H7 (cell line): Measurements from ENCODE around the gene DUOX1. TPM values are rescaled to one million over a fixed set of nuclear protein-coding genes. Genes with fewer than 3 reads are reported as not detected.

Source experiments
- DNase-seq: peaks from one replicate; pipeline ENCODE4 v3.0.0; 2012
- H3K27me3 ChIP-seq: 2 replicates; pipeline ENCODE4 v1.6.0; 2011; ENCODE audit warnings: mild to moderate bottlenecking, low read length; ENCODE audit not compliant: control insufficient read depth, insufficient read depth
- H3K36me3 ChIP-seq: replicated peaks from 2 replicates; pipeline ENCODE4 v1.5.1; 2011; ENCODE audit warnings: low read length; ENCODE audit not compliant: control insufficient read depth, insufficient read depth
- H3K4me3 ChIP-seq: 2 replicates; pipeline ENCODE4 v1.5.1; 2011; ENCODE audit warnings: low read depth, mild to moderate bottlenecking, control low read depth, low read length, moderate library complexity; ENCODE audit not compliant: insufficient read depth
- total RNA-seq: library from RNA; depleted of rRNA; stranded (reverse); fragments of >200 nt; shearing (Covaris generic); gene quantifications from 2 replicates; pipeline ENCODE4 v1.2.3, GENCODE V29; 2014

The DUOX1 gene
- total RNA-seq, 1 experiment from 2014 or later, result 0.24 TPM

DNA sequence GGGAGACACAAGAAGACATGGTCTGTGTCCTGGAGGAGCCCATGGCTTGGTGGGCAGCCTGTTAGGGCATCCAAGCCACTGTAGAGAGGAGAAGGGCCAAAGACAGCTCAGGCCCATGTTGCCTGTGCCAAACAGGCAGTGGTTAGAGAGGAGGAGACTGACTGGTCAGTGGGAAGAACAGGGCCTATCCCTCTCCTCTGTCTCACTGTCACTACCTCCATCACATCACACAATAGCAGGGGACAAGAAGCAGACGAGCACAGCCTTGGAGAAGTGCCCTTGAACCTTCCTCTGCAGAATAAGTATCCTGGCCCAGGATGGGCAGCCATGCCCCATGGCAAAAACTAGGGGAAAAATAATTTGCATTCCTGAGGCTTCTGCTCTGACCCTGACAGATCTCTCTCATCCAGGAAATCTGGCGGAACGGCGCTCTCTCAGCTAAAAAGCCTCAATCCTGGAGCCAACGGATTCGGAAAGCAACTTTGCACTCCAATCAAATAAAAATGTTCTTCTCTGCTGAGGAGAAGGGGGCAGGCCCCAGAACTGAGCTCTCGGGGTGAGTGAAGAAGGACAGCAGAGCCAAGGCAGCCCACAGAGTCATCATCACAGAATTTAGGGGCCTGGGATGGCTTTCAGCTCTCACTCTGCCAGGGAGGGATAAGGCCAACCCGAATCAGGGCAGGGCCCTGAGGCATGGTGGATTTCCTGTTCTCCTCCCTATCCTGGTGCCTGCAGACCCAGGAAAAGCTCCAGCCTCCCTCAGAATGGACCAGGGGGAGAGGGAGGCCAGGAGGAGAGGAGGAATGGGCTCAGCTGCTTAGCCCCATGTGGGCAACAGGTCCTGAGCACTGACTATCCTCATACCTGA lies 56.3 kb downstream of the DUOX1 start:
- peak overlapping the region; percentile 72 for H3K4me3 ChIP-seq
- H3K27me3 ChIP-seq, result peaks cover 11% of the 10 kb centered on the region
- H3K36me3 ChIP-seq, result no peaks in the 10 kb centered on the region; the same call in 1 of the 2 replicates
- DNase-seq, result peak; percentile 52

DNA sequence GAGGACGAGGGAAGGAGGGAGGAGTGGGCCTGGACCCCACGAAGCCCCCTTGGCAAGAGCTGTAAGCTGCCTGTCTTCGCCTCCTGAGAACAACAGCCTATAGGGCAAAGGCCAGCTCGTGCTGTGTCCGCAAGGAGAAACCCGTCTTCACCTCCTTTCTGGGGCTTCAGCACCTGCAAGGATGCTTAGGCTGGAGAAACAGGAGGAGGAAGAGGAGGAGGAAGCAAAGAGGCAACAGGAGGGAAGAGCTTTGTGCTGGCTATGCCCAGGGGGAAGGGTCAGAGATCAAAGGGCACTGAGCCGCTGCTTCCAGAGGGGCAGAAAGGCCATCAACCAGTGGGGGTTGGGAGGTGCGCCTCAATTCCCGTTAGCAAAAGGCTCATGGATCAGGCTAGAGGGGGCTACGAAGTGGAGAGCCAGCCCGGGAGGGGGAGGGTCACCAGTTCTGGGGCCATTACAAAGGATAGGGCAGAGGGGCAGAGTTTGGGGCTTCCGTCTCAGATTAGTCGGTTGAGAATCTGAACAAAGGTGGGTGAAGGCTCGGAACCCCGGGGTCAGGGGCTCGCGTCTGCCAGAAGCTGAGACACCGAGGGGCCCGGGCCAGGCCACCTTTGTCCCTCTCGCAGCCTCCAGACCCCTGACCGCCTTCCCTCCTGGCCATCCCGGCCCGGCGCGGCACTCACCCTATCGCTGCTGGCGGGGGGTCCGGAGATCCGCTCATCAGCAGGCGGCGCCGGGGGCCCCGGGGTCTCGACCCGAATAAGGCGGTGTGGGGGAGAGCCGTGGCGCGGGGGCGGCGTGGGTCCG lies 57.2 kb downstream of the DUOX1 start:
- no peaks in the 10 kb centered on the region; the same call in 1 of the 2 replicates for H3K36me3 ChIP-seq
- H3K27me3 ChIP-seq, result peaks cover 11% of the 10 kb centered on the region
- DNase-seq, result peak; percentile 78
- peak overlapping the region; percentile 72 for H3K4me3 ChIP-seq

DNA sequence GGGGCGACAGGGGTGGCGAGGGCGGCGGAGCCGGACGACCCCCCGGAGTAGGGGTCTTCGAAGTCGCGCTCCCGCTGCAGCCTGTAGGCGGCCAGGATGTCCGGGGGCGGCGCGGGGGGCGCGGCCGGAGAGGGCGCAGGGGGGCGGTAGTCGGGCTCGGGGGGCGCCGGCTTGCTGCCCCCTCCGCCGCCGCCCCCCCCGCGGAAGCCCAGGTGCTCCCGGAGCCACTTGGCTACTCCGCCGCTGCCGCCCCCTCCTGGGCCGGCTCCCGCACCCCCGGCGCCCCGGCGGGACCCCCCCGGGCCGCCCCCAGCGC lies 57.7 kb downstream of the DUOX1 start:
- H3K4me3 ChIP-seq, result peak overlapping the region; percentile 72
- DNase-seq, result no peak
- H3K36me3 ChIP-seq, result no peaks in the 10 kb centered on the region; the same call in 1 of the 2 replicates
- peaks cover 11% of the 10 kb centered on the region for H3K27me3 ChIP-seq

DNA sequence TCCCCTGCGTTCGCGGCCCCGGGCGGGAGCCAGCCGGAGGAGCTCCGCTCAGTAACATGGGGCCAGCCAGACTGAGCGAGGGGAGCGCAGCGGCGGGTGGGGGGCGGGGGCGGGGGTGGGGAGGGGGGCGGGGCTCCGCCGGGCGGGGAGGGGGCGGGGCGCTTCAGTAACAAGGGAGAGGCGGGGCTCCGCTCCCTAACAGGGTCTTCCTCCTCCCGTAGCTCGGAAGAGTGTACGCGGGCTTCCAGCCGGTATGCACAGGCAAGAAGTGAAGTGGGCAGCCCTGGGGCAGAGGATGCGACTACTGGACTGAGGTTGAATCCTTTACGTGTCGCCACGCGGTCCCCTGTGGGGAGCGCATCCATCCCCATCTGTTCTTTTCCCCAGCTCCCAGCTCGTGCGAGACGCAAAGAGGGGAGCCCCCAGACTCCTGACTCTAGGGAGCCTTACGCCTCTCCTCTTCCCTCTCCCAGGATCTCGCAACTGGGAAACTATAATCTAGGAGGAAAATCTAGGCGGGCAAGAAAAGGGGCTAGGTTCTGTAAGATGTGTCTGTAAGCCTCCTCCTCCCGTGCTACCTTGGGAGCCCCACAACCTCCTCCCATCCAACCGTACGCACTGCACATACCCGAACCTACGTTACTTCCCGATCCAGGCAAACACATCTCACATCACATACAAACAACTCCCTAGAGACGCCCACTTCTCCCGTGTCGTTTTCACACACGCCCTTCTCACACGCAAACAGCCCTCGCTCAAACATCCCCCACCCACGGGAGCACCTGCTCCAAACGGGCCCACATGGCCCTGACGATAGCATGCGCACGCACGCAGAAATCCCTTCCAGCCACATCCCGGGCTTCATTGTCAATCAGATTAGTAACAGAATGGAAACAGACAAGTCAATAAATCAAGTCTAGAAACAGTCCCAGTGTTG lies 58.4 kb downstream of the DUOX1 start, which contains the start of gene SHF:
SHF (minus strand) TSS at position 73 of the 937 bp plus-strand sequence; CDS start at position 58, 15 bp downstream.
- peak; percentile 96 for DNase-seq
- Histone ChIP-seq H3K4me3 (peak within 1 kb of the TSS; percentile 72), H3K27me3 (peaks cover 11% of the 10 kb centered on the region), H3K36me3 (no peaks in the 10 kb centered on the region; the same call in 1 of the 2 replicates)

DNA sequence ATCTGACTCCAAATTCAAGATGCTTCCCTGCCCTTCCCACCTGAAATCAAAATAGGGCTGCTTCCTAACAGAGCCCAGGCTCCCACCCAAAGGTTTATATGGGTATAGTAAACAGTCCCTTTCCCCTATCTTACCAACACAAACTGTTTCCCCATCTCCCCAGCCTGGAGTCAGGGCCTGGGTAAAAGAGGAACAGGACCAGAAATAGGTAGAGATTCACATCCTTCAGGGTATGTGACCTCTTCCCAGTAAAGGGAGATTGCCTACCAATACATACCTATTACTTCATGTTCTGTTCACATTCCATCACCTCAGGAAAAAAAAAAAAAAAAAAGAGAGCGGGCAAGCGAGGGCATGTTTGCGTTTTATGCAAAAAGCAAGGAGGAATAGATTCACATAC lies 67.7 kb downstream of the DUOX1 start:
- Histone ChIP-seq H3K36me3 (no peaks in the 10 kb centered on the region), H3K4me3 (no peak overlapping the region), H3K27me3 (no peaks in the 10 kb centered on the region)
- DNase-seq, result no peak

DNA sequence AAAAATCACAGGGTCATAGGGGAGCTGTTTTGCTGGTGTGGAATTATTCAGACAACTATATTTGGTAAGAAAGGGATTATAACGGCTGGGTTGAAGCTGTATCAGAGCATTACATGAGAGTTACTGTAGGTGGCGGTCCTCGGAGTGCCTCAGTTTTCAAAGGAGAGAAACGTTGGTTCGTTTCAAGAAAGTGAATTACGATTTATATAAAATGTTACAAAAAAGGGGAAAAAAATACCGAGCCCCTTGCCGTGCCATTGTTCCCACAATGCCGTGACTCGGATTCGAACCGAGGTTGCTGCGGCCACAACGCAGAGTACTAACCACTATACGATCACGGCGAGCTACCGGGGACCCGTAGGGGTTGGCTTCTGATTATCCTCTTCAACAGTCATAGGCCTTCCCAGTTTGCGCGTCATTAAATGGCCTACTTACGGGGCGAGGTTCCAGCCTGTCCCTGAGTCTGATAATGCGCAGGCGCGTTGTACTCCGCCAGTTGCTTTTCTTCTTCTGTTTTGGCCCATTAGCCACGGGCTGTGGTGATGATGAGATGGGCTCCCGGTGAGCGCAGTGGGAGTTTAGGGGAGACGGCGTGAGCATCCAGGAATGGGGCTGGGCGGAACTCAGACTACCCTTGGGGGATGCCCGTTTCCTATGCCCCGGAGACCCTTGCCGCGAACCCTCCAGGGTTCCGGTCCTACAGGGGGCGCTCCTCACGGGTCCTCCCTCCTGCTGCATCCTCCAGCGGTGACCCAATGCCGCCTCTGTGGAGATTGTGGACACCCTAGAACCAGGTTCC lies 68.7 kb downstream of the DUOX1 start:
- Histone ChIP-seq H3K36me3 (no peaks in the 10 kb centered on the region), H3K4me3 (peak overlapping the region; percentile 85), H3K27me3 (no peaks in the 10 kb centered on the region)
- peak; percentile 87 for DNase-seq

DNA sequence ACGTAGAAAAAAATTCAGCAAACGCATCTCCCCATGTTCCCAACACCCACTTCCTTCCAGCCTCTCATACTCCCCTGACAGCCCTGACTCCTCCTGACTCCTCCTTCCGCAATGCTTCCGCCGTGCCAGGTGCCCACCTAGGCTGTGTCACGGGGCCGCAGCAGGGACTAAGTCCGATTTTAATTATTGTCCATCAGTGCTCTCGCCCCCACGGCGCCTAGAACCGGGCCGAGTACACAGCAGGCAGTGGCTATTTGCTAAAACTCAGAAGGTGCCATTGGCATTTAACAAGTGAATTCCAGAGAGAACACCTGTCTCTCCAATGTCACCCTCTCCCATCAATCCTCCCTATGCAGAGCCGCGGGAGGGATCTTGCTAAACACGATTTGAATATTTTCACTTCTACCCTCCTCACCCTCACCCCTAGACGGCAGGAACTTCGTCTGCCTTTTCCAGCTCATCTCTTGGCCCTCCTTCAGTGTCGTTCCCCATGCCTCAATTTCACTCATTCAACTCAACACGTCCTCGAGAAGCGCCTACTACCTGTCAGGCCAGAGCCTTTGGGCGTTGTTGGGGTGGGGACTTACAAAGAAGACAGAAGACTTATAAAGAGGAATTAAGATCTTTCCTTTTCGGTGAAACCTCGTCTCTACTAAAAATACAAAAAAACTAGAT lies 69.5 kb downstream of the DUOX1 start:
- DNase-seq, result no peak
- no peaks in the 10 kb centered on the region for H3K27me3 ChIP-seq
- no peaks in the 10 kb centered on the region for H3K36me3 ChIP-seq
- H3K4me3 ChIP-seq, result peak overlapping the region; percentile 85

DNA sequence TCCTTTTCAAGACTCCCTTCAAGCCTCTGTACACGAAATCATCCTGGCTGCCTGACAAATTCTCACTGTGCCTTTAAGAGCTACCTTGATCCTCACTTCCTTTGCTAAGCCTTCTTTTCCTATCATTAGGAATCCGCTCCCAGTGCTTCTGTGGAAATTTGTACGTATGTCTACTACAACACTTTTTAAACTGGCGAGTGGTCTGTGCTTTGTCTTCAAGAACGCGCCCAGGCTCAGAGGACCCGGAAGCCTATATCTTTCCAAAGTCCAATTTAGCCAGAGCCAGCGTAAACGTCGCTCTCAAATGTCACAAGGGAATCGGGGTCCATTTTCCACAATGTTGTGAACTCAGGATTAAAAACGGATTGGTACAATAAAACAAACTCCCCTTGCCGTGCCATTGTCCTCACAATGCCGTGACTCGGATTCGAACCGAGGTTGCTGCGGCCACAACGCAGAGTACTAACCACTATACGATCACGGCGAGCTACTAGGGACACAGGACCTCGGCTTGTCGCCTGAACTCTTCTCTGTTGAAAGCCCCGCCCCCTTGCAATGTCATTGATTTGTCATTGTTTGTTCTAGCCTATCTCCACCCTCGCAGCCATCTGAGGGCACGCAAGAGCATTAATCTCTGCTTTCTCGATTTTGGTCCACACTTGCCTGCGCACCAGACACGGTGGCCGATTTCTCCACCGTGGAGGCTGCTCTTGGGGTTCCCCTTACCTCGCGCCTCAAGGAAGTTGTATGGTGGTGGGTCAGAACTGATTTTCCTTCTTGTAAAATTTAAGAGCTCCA lies 70.4 kb downstream of the DUOX1 start:
- Histone ChIP-seq H3K27me3 (no peaks in the 10 kb centered on the region), H3K4me3 (peak overlapping the region; percentile 85), H3K36me3 (no peaks in the 10 kb centered on the region)
- peak; percentile 67 for DNase-seq

DNA sequence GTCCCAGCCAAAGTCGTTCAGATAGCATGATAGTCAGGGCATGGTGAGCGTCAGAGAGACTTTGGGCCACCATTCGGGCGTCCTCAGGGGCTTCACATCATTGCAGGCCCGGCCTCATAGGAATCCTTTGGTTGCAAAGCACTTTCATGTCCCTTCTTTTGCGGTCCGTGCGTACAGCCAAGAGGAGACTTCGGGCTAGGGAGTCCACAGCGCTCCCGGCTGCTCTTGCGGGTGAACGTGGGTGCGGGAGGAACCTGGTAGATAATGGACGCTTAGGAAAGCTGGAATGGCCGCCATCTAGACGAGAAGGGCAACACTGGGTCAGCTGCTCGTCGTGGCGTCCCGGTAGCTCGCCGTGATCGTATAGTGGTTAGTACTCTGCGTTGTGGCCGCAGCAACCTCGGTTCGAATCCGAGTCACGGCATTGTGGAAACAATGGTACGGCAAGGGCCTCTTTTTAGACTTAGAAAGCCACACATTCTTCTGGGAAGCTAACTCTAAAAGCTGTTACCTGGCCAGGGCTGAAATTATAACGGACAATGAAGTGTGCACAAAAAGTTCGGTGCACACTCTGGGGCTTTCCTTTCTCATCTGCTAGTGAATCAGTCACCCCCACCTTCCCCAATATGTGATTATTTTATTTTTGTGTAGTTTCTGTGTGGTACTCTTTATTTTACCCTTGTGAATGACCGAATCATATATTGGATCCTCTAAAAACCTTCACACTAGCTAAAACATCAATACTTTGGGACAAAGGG lies 71.2 kb downstream of the DUOX1 start:
- Histone ChIP-seq H3K4me3 (peak overlapping the region; percentile 85), H3K36me3 (no peaks in the 10 kb centered on the region), H3K27me3 (no peaks in the 10 kb centered on the region)
- DNase-seq, result peak; percentile 44

DNA sequence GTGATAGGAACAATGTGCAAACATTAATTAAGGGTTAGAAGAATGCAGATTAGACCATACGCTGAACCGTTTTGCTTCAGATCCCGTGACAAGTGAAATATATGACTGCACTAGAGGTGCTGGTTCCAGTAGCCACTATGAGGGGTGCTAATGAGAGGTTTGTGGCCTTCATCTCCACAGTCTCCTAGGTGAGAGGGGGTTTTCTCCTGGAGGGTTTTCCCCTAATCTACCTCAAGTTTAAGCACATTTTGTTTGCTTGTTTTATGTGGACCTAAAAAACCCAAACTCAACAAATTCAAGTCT lies 71.7 kb downstream of the DUOX1 start:
- DNase-seq, result no peak
- Histone ChIP-seq H3K36me3 (no peaks in the 10 kb centered on the region), H3K4me3 (no peak overlapping the region), H3K27me3 (no peaks in the 10 kb centered on the region)

DNA sequence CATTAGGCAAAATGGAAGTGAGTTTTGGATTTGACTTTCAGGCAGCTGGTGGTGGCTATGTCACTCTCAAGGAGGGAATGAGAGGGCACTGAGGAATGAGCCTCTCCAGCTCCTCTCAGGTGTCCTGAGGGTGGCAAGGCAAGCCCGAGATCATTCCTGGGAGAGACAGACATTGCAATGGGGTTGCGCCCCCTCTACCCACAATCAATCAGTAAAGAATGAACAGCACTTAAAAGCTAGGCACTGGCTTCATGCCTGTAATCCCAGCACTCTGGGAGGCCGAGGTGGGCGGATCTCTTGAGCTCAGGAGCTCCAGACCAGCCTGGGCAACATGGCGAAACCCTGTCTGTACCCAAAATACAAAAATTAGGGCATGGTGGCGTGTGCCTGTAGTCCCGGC lies 72.1 kb downstream of the DUOX1 start:
- no peak for DNase-seq
- H3K27me3 ChIP-seq, result no peaks in the 10 kb centered on the region
- no peak overlapping the region for H3K4me3 ChIP-seq
- H3K36me3 ChIP-seq, result no peaks in the 10 kb centered on the region

DNA sequence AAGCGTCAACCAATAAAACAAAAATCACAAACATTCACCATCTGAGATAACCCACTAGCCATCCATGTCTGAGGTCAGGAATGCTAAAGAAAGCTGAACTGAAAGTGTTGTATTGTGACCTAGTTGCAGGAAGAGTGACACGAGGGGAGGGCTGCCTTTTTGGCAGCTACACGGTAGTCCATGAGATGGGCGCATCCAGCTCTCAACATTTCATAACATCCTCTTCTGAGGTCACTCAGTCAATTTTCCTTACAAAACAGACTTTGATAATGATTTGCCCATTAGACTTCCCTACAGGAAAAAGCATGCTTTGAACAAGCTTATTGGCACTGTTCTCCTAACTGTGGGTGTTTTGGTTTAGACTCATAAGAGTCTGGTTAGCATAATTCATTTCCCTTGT lies 73.4 kb downstream of the DUOX1 start:
- no peak for DNase-seq
- Histone ChIP-seq H3K27me3 (no peaks in the 10 kb centered on the region), H3K4me3 (no peak overlapping the region), H3K36me3 (no peaks in the 10 kb centered on the region)
